GM19395 (cell line): Measurements from ENCODE around the gene NAIP.
"Not testable (repeated sequence)": the region's sequence is repeated elsewhere in the genome, so short reads cannot be mapped to it uniquely, and the experiment has no call there.

Experiments
- ATAC-seq: cut with Tn5 transposase; IDR thresholded peaks from one replicate; pipeline ENCODE4 v1.9.1; 2021; ENCODE audit warnings: mild to moderate bottlenecking, moderate library complexity; ENCODE audit not compliant: unreplicated experiment

NAIP gene

DNA sequence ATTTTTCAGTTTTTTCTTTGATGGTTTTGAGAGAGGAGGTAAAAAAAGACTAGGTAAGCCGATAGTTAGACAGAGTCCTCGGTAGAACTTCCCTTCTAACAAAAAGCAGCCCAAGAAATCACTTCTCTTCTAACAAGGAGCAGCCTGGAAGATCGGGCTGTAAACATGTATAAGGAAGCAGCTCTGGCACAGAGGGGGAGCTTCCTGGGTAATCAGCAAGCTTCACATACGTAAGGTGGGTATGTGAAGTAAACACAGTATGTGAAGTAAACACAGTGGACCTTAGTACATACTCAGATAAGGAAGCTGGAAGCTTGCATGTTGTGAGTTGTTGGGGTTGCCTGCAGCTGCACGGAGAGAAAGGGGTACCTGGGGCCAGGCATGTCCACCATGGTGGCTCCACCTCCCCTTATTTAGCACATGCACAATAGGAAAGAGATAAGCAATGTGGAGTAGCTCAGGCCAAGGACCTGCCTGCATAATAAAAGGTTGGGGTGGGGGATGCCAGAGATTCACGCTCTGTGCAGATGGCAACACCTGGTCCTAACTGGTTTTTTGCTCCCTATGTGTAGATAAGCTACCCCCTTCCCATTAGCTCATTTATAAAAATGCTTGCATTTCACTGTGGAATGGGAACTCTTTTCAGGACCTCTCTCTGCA, 93.3 kb downstream of the NAIP start:
- ATAC-seq, result not testable (repeated sequence)

DNA sequence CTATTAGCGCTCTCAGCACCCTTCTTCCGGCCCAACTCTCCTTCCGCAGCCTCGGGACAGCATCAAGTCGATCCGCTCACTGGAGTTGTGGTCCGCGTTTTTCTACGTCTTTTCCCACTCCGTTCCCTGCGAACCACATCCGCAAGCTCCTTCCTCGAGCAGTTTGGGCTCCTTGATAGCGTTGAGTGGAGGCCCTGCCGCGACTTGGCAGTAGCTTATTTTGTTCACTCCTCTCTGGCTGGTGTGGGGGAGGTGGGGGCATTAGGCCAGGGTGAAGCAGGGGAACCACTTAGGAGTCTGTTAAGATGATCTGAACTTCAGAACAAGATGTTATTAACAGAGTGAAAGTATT, 100.0 kb downstream of the NAIP start:
- peak; percentile 48 for ATAC-seq
